Brain microvascular endothelial cell (primary cell): ENCODE results near the gene SEC31A.

ENCODE experiments used
- DNase-seq: peaks from one replicate; pipeline ENCODE4 v3.0.0-alpha.2; 2020
- H3K27ac ChIP-seq: fragments of 250-450 bp; sonication (Bioruptor Pico); 2 replicates; pipeline ENCODE4 v1.5.1; 2020; ENCODE audit warnings: mild to moderate bottlenecking, moderate library complexity
- H3K27me3 ChIP-seq: fragments of 250-450 bp; sonication (Bioruptor Pico); replicated peaks from 2 replicates; pipeline ENCODE4 v1.5.1; 2020; ENCODE audit warnings: mild to moderate bottlenecking
- H3K36me3 ChIP-seq: fragments of 250-450 bp; sonication (Bioruptor Pico); replicated peaks from 2 replicates; pipeline ENCODE4 v1.5.1; 2020; ENCODE audit warnings: mild to moderate bottlenecking
- H3K4me3 ChIP-seq: 2 replicates; pipeline ENCODE4 v1.5.1; 2011; ENCODE audit warnings: low read depth, mild to moderate bottlenecking, control low read depth, low read length, moderate library complexity
- in situ Hi-C: cut with HindIII; loops from 2 replicates; pipeline ENCODE4 v1.10.0; 2017; ENCODE audit warnings: low sequenced_read_pairs, low pct_ligation_motif_present
- TF ChIP-seq, protein P1 (sequence below): IDR thresholded peaks from 2 replicates; pipeline ENCODE4 v1.5.1; 2011; ENCODE audit warnings: low read depth, mild to moderate bottlenecking, moderate library complexity, low read length, control low read depth, inconsistent platforms; ENCODE audit errors: missing control alignments

SEC31A gene

DNA sequence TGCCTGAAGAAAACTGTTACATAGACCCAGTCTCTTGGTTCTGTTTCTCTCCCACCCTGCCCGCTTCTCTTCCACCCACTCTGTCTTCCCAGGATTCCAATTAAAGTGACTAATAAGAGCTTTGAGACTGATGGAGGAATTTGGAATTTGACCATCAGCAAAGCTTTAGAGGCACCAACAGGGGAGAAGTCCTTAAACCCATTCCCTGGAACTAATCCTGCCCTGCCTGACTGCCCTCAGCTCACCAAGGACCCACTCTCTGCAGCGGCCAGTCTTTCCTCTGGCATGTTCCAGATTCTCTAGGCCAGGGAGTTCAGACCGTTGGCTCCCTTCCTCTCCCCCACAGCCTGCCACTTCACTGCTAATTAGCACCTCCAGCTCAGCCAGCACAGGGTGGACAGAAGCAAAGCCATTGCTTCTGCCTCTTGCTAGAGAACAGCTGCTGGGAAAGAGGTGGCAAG, 116.2 kb downstream of the SEC31A start:
- TF ChIP-seq, protein P1, sequence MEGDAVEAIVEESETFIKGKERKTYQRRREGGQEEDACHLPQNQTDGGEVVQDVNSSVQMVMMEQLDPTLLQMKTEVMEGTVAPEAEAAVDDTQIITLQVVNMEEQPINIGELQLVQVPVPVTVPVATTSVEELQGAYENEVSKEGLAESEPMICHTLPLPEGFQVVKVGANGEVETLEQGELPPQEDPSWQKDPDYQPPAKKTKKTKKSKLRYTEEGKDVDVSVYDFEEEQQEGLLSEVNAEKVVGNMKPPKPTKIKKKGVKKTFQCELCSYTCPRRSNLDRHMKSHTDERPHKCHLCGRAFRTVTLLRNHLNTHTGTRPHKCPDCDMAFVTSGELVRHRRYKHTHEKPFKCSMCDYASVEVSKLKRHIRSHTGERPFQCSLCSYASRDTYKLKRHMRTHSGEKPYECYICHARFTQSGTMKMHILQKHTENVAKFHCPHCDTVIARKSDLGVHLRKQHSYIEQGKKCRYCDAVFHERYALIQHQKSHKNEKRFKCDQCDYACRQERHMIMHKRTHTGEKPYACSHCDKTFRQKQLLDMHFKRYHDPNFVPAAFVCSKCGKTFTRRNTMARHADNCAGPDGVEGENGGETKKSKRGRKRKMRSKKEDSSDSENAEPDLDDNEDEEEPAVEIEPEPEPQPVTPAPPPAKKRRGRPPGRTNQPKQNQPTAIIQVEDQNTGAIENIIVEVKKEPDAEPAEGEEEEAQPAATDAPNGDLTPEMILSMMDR = no peak
- Histone ChIP-seq H3K27me3 (no peaks in the 10 kb centered on the region), H3K4me3 (no peak overlapping the region), H3K36me3 (no peaks in the 10 kb centered on the region), H3K27ac (no peak overlapping the region)
- no peak for DNase-seq
- in situ Hi-C loops = no loop called here

GRCh38 chr4:82773057-82773456, 117.9 kb downstream of the SEC31A start:
- no peak for DNase-seq
- H3K27me3 ChIP-seq = no peaks in the 10 kb centered on the region
- no peaks in the 10 kb centered on the region for H3K36me3 ChIP-seq
- in situ Hi-C loops = no loop called here
- TF ChIP-seq, protein P1 = no peak
- no peak overlapping the region for H3K27ac ChIP-seq
- no peak overlapping the region for H3K4me3 ChIP-seq

- H3K4me3 ChIP-seq = no peak overlapping the region
- TF ChIP-seq, protein P1 = no peak
- in situ Hi-C loops = no loop called here
- DNase-seq = no peak
- H3K27ac ChIP-seq = no peak overlapping the region
- H3K27me3 ChIP-seq = no peaks in the 10 kb centered on the region
- no peaks in the 10 kb centered on the region for H3K36me3 ChIP-seq
These were observed 120.3 kb downstream of the SEC31A start for GRCh38 chr4:82770607-82771006.
